ENCODE results near the gene VWA2.

DNA sequence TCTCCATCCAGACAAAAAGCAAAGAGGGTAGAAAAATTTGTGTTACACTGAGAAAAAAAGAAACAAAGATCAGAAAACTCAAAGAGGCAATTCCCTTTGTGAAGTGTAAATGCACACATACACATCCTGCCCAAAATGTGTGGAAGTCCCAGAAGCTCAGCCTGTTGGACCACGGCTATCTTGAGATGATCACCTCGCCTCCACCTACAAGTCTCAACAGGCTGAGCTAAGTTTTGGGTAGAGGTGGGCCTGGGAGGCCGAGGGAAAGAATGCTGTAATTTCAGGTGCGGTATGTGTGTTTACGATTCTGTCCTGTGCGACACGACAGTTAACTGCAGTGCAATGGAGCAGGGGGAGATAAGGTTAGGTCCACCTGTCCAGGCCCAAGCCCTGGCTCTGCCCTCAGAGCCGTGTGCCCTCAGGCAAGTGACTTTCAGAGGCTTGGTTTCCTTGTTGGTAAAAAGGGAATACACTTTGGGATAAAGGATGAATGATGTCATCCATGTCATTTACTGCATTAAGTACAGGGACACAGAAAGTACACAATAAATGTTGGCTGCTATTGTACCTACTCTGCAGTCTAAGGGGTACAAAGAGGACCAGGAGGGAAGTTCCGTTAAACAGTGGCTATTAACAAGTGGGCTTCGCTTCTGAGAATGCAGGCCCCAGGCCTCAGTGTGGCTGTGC lies 97.9 kb downstream of the VWA2 start:
- TF ChIP-seq FOS (IDR thresholded peaks at IDR 0.05; ENCODE audit: low read depth, low read length) (no peak), BHLHE40 (IDR thresholded peaks at IDR 0.05; ENCODE audit: low read depth, low read length) (no peak), MAFK (IDR thresholded peaks at IDR 0.05; ENCODE audit: low read depth, low read length) (no peak), RAD21 (IDR thresholded peaks at IDR 0.05; ENCODE audit: low read length) (no peak), CEBPB (IDR thresholded peaks at IDR 0.05; ENCODE audit: low read depth, low read length) (no peak), POLR2A (IDR thresholded peaks at IDR 0.05; ENCODE audit: low read depth, low read length) (no peak), SMC3 (IDR thresholded peaks at IDR 0.05; ENCODE audit: low read depth, low read length) (no peak), MAZ (IDR thresholded peaks at IDR 0.05; ENCODE audit: borderline replicate concordance, low read depth, low read length) (no peak), CHD1 (IDR thresholded peaks at IDR 0.05; ENCODE audit: low read depth, low read length) (no peak), RCOR1 (IDR thresholded peaks at IDR 0.05; ENCODE audit: insufficient replicate concordance, low read length) (no peak), MXI1 (IDR thresholded peaks at IDR 0.05; ENCODE audit: borderline replicate concordance, low read depth, low read length) (no peak)
- TF ChIP-seq, protein P1, sequence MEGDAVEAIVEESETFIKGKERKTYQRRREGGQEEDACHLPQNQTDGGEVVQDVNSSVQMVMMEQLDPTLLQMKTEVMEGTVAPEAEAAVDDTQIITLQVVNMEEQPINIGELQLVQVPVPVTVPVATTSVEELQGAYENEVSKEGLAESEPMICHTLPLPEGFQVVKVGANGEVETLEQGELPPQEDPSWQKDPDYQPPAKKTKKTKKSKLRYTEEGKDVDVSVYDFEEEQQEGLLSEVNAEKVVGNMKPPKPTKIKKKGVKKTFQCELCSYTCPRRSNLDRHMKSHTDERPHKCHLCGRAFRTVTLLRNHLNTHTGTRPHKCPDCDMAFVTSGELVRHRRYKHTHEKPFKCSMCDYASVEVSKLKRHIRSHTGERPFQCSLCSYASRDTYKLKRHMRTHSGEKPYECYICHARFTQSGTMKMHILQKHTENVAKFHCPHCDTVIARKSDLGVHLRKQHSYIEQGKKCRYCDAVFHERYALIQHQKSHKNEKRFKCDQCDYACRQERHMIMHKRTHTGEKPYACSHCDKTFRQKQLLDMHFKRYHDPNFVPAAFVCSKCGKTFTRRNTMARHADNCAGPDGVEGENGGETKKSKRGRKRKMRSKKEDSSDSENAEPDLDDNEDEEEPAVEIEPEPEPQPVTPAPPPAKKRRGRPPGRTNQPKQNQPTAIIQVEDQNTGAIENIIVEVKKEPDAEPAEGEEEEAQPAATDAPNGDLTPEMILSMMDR (conservative IDR thresholded peaks at IDR 0.05; ENCODE audit: low read depth, low read length) = no peak
- TF ChIP-seq, protein P2, sequence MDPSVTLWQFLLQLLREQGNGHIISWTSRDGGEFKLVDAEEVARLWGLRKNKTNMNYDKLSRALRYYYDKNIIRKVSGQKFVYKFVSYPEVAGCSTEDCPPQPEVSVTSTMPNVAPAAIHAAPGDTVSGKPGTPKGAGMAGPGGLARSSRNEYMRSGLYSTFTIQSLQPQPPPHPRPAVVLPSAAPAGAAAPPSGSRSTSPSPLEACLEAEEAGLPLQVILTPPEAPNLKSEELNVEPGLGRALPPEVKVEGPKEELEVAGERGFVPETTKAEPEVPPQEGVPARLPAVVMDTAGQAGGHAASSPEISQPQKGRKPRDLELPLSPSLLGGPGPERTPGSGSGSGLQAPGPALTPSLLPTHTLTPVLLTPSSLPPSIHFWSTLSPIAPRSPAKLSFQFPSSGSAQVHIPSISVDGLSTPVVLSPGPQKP (IDR thresholded peaks at IDR 0.05; ENCODE audit: borderline replicate concordance, low read depth, low read length) = no peak
- TF ChIP-seq, protein P3, sequence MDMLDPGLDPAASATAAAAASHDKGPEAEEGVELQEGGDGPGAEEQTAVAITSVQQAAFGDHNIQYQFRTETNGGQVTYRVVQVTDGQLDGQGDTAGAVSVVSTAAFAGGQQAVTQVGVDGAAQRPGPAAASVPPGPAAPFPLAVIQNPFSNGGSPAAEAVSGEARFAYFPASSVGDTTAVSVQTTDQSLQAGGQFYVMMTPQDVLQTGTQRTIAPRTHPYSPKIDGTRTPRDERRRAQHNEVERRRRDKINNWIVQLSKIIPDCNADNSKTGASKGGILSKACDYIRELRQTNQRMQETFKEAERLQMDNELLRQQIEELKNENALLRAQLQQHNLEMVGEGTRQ (IDR thresholded peaks at IDR 0.05; ENCODE audit: low read depth, low read length) = no peak
